Amniotic stem cell (primary cell): ENCODE data around the gene SEMA4D.

Source experiments
- DNase-seq: peaks from one replicate; lab custom pipeline; 2025; lab: John Stamatoyannopoulos, UW

The SEMA4D gene

GRCh38 chr9:89529243-89530035 lies 31.5 kb upstream of the SEMA4D start:
- DNase-seq, result no peak

GRCh38 chr9:89528540-89528939 lies 30.6 kb upstream of the SEMA4D start:
- no peak for DNase-seq

GRCh38 chr9:89528131-89528530 lies 30.2 kb upstream of the SEMA4D start:
- DNase-seq, result no peak

- no peak for DNase-seq
Measured at GRCh38 chr9:89527084-89527483, 29.2 kb upstream of the SEMA4D start.

- DNase-seq, result no peak
Measured at GRCh38 chr9:89526667-89527066, 28.8 kb upstream of the SEMA4D start.

- DNase-seq, result no peak
Measured at GRCh38 chr9:89525446-89526374, 27.8 kb upstream of the SEMA4D start.

- no peak for DNase-seq
Measured at GRCh38 chr9:89524963-89525362, 27.1 kb upstream of the SEMA4D start.

- DNase-seq, result no peak
Measured at GRCh38 chr9:89523948-89524347, 26.0 kb upstream of the SEMA4D start.

- no peak for DNase-seq
Measured at GRCh38 chr9:89522959-89523285, 25.0 kb upstream of the SEMA4D start.

GRCh38 chr9:89522261-89522958 lies 24.5 kb upstream of the SEMA4D start:
- no peak for DNase-seq

GRCh38 chr9:89519366-89519805 lies 21.5 kb upstream of the SEMA4D start:
- no peak for DNase-seq

GRCh38 chr9:89518466-89519365 lies 20.8 kb upstream of the SEMA4D start:
- no peak for DNase-seq

- no peak for DNase-seq
Measured at GRCh38 chr9:89515416-89515815, 17.5 kb upstream of the SEMA4D start.

- no peak for DNase-seq
Measured at GRCh38 chr9:89514956-89515355, 17.0 kb upstream of the SEMA4D start.

- no peak for DNase-seq
Measured at GRCh38 chr9:89514337-89514736, 16.4 kb upstream of the SEMA4D start.

GRCh38 chr9:89513837-89514236 lies 15.9 kb upstream of the SEMA4D start:
- no peak for DNase-seq

GRCh38 chr9:89512382-89512781 lies 14.5 kb upstream of the SEMA4D start:
- DNase-seq, result no peak

GRCh38 chr9:89508951-89509615 lies 11.2 kb upstream of the SEMA4D start:
- DNase-seq, result no peak

GRCh38 chr9:89505911-89506310 lies 8.0 kb upstream of the SEMA4D start:
- no peak for DNase-seq

- DNase-seq, result no peak
Measured at GRCh38 chr9:89505048-89505447, 7.1 kb upstream of the SEMA4D start.

- no peak for DNase-seq
Measured at GRCh38 chr9:89502671-89503070, 4.8 kb upstream of the SEMA4D start.
